Activated T-helper 17 cell treated with anti-CD3 and anti-CD28 coated beads, Interleukin-2, amount 50 U/mL, for 72 hours (primary cell): ENCODE results near the gene WDR48. TPM values are rescaled to one million over a fixed set of nuclear protein-coding genes. Genes with fewer than 3 reads are reported as not detected.

ENCODE experiments used
- ATAC-seq: fragments of 150-1000 bp; cut with Tn5 transposase; replicated peaks from 2 replicates; pipeline ENCODE4 v1.10.0; 2021; ENCODE audit warnings: mild to moderate bottlenecking, moderate library complexity
- H3K27ac Mint-ChIP-seq: one replicate; pipeline ENCODE4 v1.8.0; 2022; ENCODE audit warnings: mixed read lengths
- H3K27me3 Mint-ChIP-seq: one replicate; pipeline ENCODE4 v1.8.0; 2022; ENCODE audit warnings: mixed read lengths
- H3K36me3 Mint-ChIP-seq: one replicate; pipeline ENCODE4 v1.8.0; 2022; ENCODE audit warnings: low read depth, mild to moderate bottlenecking, mixed read lengths
- H3K4me1 Mint-ChIP-seq: one replicate; pipeline ENCODE4 v1.8.0; 2022; ENCODE audit warnings: mixed read lengths
- H3K4me3 Mint-ChIP-seq: one replicate; pipeline ENCODE4 v1.8.0; 2022; ENCODE audit warnings: mild to moderate bottlenecking, mixed read lengths
- H3K9me3 Mint-ChIP-seq: one replicate; pipeline ENCODE4 v1.8.0; 2022; ENCODE audit warnings: mixed read lengths
- total RNA-seq, 2 donors: library from RNA; stranded (reverse); gene quantifications; one replicate each; pipeline ENCODE4 v1.2.3, GENCODE V29; 2022

WDR48 gene
- total RNA-seq, 2 donors from 2014 or later, result 56.6 to 81.1 TPM

DNA sequence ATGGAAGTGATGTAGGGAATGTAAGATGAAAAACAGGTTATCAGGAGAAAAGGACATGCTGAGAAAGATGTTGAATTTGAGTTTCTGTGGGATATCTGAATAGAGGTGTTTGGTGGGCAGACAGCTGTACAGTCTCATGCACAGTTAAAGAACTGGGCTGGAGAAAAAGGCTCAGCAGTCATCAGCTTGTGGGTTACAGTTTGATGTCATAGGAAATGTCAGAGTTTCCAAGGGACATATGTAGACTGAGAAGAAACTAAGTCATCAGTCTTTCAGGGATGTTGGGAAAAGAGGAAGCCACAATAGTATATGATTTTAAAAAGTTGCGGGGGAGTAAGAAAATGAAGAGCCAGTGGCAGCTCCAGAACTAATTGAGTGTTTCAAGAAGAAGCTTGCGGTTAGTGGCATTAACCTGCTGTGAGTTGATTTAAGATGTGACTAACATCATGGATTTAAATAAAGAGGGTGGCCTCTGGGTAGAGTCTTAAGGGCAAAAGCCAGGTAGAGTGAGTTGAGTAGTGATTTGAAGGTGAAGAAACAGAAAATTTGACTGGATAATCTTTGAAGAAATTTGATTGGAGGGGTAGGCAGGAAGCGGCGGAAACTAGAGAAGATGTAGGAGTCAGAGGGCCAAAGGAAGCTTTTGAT lies 31.0 kb downstream of the WDR48 start:
- Mint-ChIP-seq H3K4me1 (peaks cover 29% of the 10 kb centered on the region), H3K27ac (peak overlapping the region; percentile 94), H3K4me3 (peak overlapping the region; percentile 69), H3K36me3 (peaks cover 89% of the 10 kb centered on the region), H3K27me3 (no peaks in the 10 kb centered on the region), H3K9me3 (peaks cover 4% of the 10 kb centered on the region)
- ATAC-seq, result peak; percentile 95

DNA sequence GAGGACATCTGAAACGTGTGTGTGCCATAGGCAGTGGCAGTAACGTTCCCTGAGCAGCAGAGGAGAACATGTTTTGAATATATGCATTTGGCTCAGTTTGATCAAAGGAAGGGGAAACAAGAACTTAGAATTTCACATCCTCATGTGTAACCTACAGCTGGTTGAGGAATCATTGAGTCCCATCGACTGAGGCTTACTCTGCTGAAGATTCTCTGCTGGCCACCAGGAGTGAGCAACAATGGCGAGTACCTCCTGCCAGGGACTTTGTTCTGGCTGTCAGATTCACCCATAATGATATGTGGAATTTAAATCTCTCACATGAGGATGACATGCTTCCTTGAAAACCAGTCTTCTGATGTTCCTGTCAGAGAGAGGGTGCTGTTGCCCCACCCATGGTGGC lies 34.3 kb downstream of the WDR48 start:
- no peak for ATAC-seq
- H3K27me3 Mint-ChIP-seq, result no peaks in the 10 kb centered on the region
- H3K4me3 Mint-ChIP-seq, result no peak overlapping the region
- H3K4me1 Mint-ChIP-seq, result peaks cover 22% of the 10 kb centered on the region
- peaks cover 99% of the 10 kb centered on the region for H3K36me3 Mint-ChIP-seq
- peaks cover 4% of the 10 kb centered on the region for H3K9me3 Mint-ChIP-seq
- no peak overlapping the region for H3K27ac Mint-ChIP-seq

DNA sequence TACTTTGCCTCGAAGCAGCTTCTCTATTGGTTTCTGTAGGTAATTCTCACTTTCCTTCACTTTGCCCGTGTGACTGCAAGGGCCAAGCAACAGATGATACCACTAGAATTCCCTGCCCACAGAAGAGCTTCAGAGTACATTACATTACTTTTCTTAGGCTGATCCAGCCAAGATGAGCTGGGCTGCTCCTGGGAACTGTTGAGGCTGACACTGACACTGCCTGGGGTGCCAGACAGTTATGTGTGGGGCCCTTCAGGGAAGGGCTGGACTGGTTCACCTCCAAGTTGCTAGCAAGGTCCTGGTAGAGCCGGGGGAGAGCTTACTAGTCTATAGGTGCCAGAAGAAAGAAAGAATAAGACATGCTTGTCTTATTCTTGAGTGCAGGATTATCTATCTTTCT lies 36.6 kb downstream of the WDR48 start:
- H3K9me3 Mint-ChIP-seq, result no peaks in the 10 kb centered on the region
- H3K27me3 Mint-ChIP-seq, result no peaks in the 10 kb centered on the region
- peaks cover 99% of the 10 kb centered on the region for H3K36me3 Mint-ChIP-seq
- ATAC-seq, result no peak
- H3K27ac Mint-ChIP-seq, result peak overlapping the region; percentile 67
- no peak overlapping the region for H3K4me3 Mint-ChIP-seq
- H3K4me1 Mint-ChIP-seq, result peaks cover 3% of the 10 kb centered on the region

DNA sequence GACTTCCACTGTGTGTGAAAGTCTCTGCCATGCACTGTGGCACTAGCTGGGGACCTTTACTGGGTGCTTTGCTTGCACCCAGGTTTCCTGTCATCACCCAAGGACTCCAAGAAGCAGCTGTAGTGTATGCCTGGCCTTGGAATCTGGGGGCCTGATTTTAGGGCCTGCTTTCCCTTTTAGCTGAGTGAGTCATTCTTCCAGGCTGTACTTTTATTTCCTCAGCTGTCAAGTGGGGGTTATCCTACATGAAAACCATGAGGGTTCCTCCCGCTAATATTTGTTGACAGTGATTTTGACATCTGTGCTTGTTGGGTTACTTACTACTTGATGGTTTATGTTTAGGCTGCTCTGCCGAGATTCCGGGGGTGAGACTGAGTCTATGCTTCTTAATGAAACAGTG lies 37.1 kb downstream of the WDR48 start:
- Mint-ChIP-seq H3K9me3 (no peaks in the 10 kb centered on the region), H3K4me3 (no peak overlapping the region), H3K27me3 (no peaks in the 10 kb centered on the region), H3K27ac (no peak overlapping the region), H3K4me1 (no peaks in the 10 kb centered on the region), H3K36me3 (peaks cover 99% of the 10 kb centered on the region)
- ATAC-seq, result no peak

DNA sequence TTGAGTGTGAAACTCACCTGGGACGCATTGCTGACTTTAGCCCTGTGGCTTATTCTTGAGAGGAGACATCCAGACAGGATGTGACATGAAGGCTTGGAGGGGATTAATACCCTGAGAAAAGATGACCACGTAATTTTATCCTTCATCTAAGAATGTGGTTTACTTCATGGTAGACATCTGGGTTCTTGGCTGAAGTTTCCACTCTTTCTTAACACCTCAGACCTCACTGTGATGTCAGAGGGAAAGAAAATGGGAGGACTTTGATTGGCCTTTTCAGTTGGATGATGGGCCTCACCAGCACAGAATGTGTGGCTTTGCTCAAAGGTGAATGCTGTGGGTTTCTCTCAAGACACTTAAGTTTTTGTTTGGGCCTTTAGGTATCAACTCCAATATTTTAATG lies 39.1 kb downstream of the WDR48 start:
- H3K27me3 Mint-ChIP-seq, result no peaks in the 10 kb centered on the region
- peak; percentile 43 for ATAC-seq
- no peaks in the 10 kb centered on the region for H3K4me1 Mint-ChIP-seq
- H3K36me3 Mint-ChIP-seq, result peaks cover 100% of the 10 kb centered on the region
- H3K9me3 Mint-ChIP-seq, result no peaks in the 10 kb centered on the region
- no peak overlapping the region for H3K4me3 Mint-ChIP-seq
- H3K27ac Mint-ChIP-seq, result peak overlapping the region; percentile 62

DNA sequence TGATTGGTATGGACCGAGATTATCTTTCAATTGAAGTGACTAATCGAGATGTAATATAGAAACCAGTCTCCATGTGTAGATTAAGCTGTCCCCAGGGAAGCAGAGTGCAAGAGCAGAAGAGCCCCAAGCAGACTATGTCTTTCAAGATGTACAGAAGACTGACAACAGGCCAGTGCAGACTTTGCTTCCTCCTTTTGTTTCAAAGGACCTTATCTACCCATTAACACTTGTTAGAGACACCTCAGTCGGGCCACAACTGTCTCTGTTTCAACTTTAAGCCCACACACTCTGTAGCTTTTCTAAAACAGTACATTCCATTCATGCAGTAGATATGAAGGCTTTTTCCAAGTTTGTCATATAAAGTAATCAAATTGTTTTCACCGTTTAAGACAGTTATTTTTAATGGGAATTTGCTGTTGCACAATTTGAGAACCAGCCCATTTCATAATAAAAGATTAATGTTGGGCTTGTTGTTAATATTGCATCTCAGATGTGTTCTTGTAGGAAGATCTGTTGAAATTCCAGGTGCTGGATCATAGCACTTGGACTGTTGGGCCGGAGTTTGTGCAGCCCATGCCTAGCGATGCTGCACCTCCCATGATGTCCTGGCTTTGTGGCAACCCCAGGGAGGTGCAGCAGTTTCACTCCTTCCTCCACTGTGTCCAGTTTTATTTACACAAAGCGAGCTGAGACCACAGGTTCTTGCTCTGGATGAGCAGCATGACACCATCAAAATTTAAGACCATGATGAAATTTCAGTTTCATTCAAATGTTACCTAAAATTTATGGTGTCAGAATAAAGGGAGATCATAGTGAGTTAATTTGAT lies 43.2 kb downstream of the WDR48 start:
- Mint-ChIP-seq H3K9me3 (no peaks in the 10 kb centered on the region), H3K27ac (peak overlapping the region; percentile 59), H3K27me3 (no peaks in the 10 kb centered on the region), H3K36me3 (peaks cover 92% of the 10 kb centered on the region), H3K4me1 (no peaks in the 10 kb centered on the region), H3K4me3 (no peak overlapping the region)
- ATAC-seq, result no peak

DNA sequence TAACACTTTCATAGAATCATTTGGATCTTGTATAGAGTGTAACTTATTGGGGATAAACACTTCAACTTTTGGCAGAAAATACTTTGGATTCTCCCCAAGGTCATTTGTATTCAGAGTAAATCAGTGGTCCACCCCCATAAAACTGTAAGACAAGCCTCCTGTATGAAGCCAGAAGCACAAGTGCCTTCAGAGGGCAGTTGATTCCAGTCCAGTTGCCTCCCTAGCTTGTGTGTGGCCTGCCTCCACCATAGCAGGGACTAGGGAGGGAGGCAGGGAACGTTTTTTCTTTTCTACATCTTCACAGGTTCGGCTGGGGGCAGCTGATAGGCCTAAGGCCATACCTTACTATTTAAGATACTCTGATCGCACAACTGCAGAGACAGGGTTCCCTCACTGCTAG lies 44.0 kb downstream of the WDR48 start:
- Mint-ChIP-seq H3K4me3 (no peak overlapping the region), H3K27ac (peak overlapping the region; percentile 59), H3K27me3 (no peaks in the 10 kb centered on the region), H3K9me3 (no peaks in the 10 kb centered on the region), H3K4me1 (no peaks in the 10 kb centered on the region), H3K36me3 (peaks cover 85% of the 10 kb centered on the region)
- no peak for ATAC-seq

DNA sequence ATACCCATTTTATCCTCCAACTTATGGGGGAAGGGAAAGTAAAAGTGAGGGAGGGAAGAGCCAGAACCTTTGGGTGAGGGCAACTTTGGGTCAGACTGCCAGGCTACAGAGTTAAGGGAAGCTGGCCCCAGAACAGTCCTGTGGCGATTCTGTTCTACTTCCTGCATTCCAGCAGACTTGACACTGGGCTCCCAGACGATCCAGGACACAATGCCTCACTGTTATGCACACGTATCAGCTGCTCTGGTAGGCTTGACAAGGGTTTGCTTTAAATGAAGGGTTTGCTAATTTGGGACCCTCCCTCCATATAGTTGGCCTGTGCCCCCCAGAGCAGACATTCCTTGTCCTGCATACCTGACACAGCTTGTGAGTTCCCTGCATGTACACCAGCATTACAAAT lies 45.0 kb downstream of the WDR48 start:
- Mint-ChIP-seq H3K27ac (peak overlapping the region; percentile 71), H3K9me3 (no peaks in the 10 kb centered on the region)
- no peak for ATAC-seq

DNA sequence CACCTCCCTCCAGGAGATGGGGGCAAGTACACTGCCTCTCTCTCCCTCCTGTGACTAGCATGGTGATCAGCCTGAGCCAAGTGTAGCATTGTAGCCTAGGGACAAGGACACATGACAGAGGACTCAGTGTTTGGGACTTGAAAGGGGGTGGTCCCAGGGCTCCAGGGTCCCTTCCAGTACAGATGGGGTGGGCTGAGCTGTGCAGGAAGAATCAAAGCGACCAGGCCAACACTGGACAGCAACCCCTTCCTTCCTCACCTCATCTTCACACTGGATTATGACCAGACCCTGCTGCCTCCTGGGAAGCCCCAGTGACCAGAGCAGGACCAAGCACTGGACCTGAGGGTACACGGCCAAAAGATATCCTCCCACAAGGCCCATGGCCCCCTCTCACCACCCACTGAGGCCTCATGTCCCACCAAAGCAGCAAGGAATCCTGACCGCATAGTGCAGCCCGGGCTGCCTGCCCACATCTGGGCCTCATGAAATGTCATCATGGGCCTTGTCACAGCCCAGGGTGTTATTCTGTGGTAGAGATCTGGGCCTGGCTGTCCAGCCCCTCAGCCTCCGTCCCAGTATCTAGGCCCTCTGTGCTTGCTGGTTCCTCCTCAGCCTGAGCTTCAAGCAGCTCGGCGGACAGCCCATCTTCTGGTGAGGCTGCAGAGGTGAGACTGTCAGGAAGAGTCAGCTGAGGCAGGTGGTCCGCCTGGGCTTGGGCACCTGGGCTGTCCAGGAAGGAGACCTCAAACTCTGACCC lies 46.1 kb downstream of the WDR48 start:
- peaks cover 64% of the 10 kb centered on the region for H3K36me3 Mint-ChIP-seq
- no peak for ATAC-seq
- no peak overlapping the region for H3K4me3 Mint-ChIP-seq
- H3K9me3 Mint-ChIP-seq, result no peaks in the 10 kb centered on the region
- H3K27me3 Mint-ChIP-seq, result no peaks in the 10 kb centered on the region
- peaks cover 18% of the 10 kb centered on the region for H3K4me1 Mint-ChIP-seq
- H3K27ac Mint-ChIP-seq, result peak overlapping the region; percentile 71

More for the DNA sequence above, 45.0 kb downstream of the WDR48 start:
- Mint-ChIP-seq H3K27me3 (no peaks in the 10 kb centered on the region), H3K4me3 (no peak overlapping the region), H3K36me3 (peaks cover 75% of the 10 kb centered on the region), H3K4me1 (peaks cover 7% of the 10 kb centered on the region)

DNA sequence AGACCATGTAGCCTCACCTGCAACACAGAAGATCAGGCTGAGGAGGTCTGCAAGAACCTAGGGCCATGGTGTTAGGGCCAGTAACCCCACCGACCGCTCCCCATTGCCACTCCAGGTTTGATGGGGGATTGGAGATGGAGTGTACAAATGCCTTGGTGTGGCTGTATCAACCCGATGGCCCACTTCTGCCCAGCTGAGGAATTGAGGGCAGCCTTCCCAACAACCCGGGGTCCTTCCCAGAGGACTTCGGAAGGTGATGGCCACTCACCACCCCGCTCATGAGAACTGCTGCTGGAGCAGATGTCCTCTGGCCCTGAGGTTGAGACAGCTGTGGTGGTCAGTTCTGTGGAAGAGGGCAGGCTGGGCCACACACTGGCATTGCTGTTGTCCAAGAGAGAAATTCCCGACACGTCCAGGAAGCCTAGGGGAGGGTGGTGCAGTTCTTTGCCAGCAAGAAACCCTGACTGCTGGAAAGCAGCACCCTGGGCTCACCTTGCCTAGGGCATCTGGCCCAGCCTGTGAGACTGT lies 46.7 kb downstream of the WDR48 start:
- Mint-ChIP-seq H3K9me3 (no peaks in the 10 kb centered on the region), H3K27me3 (no peaks in the 10 kb centered on the region), H3K4me3 (no peak overlapping the region), H3K27ac (no peak overlapping the region), H3K36me3 (peaks cover 57% of the 10 kb centered on the region), H3K4me1 (peaks cover 20% of the 10 kb centered on the region)
- ATAC-seq, result no peak

DNA sequence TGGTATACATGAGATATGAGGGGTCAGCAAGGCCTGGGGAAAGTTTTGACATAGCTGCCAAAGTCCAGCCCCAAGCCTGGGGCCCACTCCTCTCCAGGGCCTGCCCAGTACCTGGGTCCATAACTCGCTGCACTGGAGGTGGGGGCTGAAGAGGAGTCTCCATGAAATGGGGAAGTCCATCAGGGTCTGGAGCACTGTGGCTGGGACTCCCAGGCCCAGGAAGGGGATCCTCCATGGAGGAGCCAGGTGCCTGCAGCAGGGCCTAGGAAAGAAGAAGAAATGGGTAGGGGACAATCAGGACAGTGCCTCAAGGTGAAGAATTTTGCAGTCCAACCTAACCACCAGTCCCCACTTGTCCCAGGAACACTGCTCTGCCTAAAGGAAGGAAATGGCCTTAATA lies 47.4 kb downstream of the WDR48 start:
- Mint-ChIP-seq H3K27ac (peak overlapping the region; percentile 46), H3K9me3 (no peaks in the 10 kb centered on the region), H3K4me3 (no peak overlapping the region), H3K36me3 (peaks cover 50% of the 10 kb centered on the region), H3K27me3 (no peaks in the 10 kb centered on the region), H3K4me1 (peaks cover 20% of the 10 kb centered on the region)
- ATAC-seq, result no peak

DNA sequence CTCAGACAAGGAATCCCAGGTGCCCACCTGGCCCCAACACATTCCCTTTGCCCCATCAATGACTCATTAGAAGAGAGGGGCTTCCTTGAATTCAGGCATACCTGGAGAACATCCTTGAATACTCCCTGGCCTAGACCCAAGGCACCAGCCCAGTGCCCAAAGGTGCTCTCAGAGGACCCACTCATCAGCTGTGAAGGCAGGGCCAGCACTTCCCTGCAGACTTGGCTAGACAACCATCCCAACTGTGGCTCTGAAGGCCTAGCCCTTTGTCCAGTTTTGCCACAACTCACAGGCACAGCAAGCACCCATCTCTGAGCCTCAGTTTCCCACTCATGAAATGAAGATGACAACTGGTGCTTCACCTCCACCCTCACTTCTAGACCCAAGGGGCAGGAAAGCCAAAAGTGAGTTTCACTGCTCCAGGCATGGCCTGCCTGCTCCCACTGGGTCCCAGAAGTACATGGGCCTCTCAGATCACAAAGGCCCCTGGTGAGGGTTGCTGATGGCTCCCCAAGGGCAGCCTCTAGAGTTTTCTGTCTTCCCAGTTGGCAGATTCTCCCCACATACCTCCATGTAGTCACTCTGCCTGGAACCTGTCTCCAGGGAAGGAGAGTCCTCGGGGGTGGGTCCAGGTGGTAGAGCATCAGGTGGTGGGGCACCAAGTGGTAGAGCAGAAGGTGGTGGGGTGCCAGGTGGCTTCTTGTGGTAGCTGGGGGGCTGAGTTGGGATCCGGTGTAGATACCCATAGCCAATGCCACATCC lies 48.1 kb downstream of the WDR48 start:
- H3K9me3 Mint-ChIP-seq, result no peaks in the 10 kb centered on the region
- no peak overlapping the region for H3K4me3 Mint-ChIP-seq
- peak overlapping the region; percentile 81 for H3K27ac Mint-ChIP-seq
- peaks cover 43% of the 10 kb centered on the region for H3K36me3 Mint-ChIP-seq
- ATAC-seq, result no peak
- no peaks in the 10 kb centered on the region for H3K27me3 Mint-ChIP-seq
- peaks cover 20% of the 10 kb centered on the region for H3K4me1 Mint-ChIP-seq

DNA sequence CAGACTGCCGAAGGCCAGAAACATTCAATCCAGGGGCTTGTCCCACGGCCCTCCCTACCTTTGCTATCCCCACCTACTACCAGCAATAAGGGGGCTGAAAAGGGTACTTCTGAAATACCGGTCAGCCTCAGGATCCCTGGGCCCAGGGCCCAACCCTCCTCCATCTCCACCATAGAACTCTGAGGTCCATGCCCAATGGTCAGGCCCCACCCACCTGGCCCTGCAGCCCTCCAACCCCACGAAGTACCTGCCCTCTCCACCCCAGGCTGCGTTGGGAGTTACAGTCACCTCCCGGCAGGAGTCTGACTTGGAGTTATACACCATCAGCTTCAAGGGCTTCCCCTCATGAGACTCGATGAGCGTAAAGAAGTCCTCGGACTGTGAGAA lies 48.7 kb downstream of the WDR48 start:
- peaks cover 38% of the 10 kb centered on the region for H3K36me3 Mint-ChIP-seq
- H3K27me3 Mint-ChIP-seq, result no peaks in the 10 kb centered on the region
- H3K4me3 Mint-ChIP-seq, result no peak overlapping the region
- H3K9me3 Mint-ChIP-seq, result no peaks in the 10 kb centered on the region
- H3K4me1 Mint-ChIP-seq, result peaks cover 26% of the 10 kb centered on the region
- peak overlapping the region; percentile 81 for H3K27ac Mint-ChIP-seq
- no peak for ATAC-seq
